AG04449 (cell line): ENCODE data around the gene MSI2.
"Not testable (repeated sequence)": the region's sequence is repeated elsewhere in the genome, so short reads cannot be mapped to it uniquely, and the experiment has no call there.

Experiments
- CTCF ChIA-PET: fragments of 350-600 bp; formaldehyde crosslinking; extraction: SDS; loops from one replicate; lab custom pipeline; 2021; ENCODE audit warnings: antibody characterized with exemption; lab: Yijun Ruan, JAX
- POLR2A ChIA-PET: fragments of 400-600, 350-600 bp; formaldehyde crosslinking; extraction: SDS; loops from one replicate; lab custom pipeline; 2020; ENCODE audit warnings: antibody characterized with exemption, inconsistent platforms; lab: Yijun Ruan, JAX
- DNase-seq: peaks from one replicate; pipeline ENCODE4 v3.0.0-alpha.2; 2010; ENCODE audit warnings: low read depth, low spot score
- H3K4me3 ChIP-seq: 2 replicates; pipeline ENCODE4 v1.5.1; 2011; ENCODE audit warnings: low read depth, mild to moderate bottlenecking, control low read depth, low read length
- TF ChIP-seq, protein P1 (sequence below): IDR thresholded peaks from one replicate; pipeline ENCODE4 v1.5.1; 2011; ENCODE audit warnings: mild to moderate bottlenecking, moderate library complexity, low read length, control low read depth, inconsistent platforms; ENCODE audit not compliant: insufficient read depth; ENCODE audit errors: missing control alignments

The MSI2 gene

GRCh38 chr17:57299176-57299575 is 42.9 kb downstream of the MSI2 start:
- POLR2A ChIA-PET: no interaction called here
- CTCF ChIA-PET: interaction anchor here (1.0 kb wide), 1 partner anchor 55 kb away, joined by 4 read pairs; no protein-coding TSS in a partner anchor
- TF ChIP-seq, protein P1, sequence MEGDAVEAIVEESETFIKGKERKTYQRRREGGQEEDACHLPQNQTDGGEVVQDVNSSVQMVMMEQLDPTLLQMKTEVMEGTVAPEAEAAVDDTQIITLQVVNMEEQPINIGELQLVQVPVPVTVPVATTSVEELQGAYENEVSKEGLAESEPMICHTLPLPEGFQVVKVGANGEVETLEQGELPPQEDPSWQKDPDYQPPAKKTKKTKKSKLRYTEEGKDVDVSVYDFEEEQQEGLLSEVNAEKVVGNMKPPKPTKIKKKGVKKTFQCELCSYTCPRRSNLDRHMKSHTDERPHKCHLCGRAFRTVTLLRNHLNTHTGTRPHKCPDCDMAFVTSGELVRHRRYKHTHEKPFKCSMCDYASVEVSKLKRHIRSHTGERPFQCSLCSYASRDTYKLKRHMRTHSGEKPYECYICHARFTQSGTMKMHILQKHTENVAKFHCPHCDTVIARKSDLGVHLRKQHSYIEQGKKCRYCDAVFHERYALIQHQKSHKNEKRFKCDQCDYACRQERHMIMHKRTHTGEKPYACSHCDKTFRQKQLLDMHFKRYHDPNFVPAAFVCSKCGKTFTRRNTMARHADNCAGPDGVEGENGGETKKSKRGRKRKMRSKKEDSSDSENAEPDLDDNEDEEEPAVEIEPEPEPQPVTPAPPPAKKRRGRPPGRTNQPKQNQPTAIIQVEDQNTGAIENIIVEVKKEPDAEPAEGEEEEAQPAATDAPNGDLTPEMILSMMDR: no peak

GRCh38 chr17:57300592-57300991 is 44.3 kb downstream of the MSI2 start:
- DNase-seq, CTCF ChIA-PET, H3K4me3 ChIP-seq, POLR2A ChIA-PET: not testable (repeated sequence)

More at GRCh38 chr17:57299176-57299575, 42.9 kb downstream of the MSI2 start:
- DNase-seq: no peak
- H3K4me3 ChIP-seq: no peak overlapping the region

- TF ChIP-seq, protein P1: no peak
- CTCF ChIA-PET: no interaction called here
- POLR2A ChIA-PET: no interaction called here
- no peak overlapping the region for H3K4me3 ChIP-seq
- DNase-seq: no peak
Observed at GRCh38 chr17:57302690-57303465, 46.6 kb downstream of the MSI2 start.

DNA sequence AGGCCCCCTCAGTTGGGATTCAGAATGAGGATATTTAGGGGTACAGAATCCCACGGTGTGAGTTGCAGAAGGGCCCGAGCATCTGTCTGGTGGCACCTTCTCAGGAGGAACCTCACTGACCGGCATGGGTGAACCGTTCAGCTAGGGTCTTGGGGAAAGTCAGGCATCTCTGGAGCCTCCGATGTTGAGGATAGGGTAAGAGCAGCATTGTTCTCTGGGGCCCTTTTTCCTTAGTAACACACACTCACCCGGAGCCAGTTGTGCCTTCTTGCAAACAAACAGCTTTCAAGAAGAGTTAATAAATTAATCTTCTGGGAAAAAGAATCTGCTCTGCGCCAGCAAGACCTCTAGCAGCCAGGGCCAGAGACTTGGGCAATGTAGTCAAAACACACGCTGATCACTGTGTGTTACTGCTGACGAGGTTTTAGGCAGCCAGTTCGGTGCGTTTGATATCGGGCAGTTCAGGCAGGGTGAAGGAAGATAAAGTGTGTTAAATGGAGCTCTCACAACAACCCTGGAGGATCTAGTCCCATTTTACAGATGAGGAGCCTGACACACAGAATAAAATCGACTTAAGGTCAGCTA is 48.9 kb downstream of the MSI2 start:
- POLR2A ChIA-PET: no interaction called here
- H3K4me3 ChIP-seq: no peak overlapping the region
- TF ChIP-seq, protein P1: no peak
- CTCF ChIA-PET: interaction anchor here (1.2 to 1.3 kb wide), 2 partner anchors 10 to 62 kb away, joined by 3 to 4 read pairs; no protein-coding TSS in a partner anchor
- no peak for DNase-seq

GRCh38 chr17:57305908-57306504 is 49.7 kb downstream of the MSI2 start:
- CTCF ChIA-PET: interaction anchor here (1.3 kb wide), 1 partner anchor 63 kb away, joined by 4 read pairs; no protein-coding TSS in a partner anchor
- no peak overlapping the region for H3K4me3 ChIP-seq
- DNase-seq: no peak
- POLR2A ChIA-PET: no interaction called here
- TF ChIP-seq, protein P1: no peak

GRCh38 chr17:57308543-57309186 is 52.3 kb downstream of the MSI2 start:
- ChIA-PET CTCF (no interaction called here), POLR2A (no interaction called here)
- TF ChIP-seq, protein P1: no peak

More at GRCh38 chr17:57308543-57309186, 52.3 kb downstream of the MSI2 start:
- H3K4me3 ChIP-seq: no peak overlapping the region
- no peak for DNase-seq
